CD8-positive, alpha-beta memory T cell (primary cell): ENCODE results near the gene RALBP1. TPM values are rescaled to one million over a fixed set of nuclear protein-coding genes. Genes with fewer than 3 reads are reported as not detected.
"Not testable (repeated sequence)": the region's sequence is repeated elsewhere in the genome, so short reads cannot be mapped to it uniquely, and the experiment has no call there.

Source experiments
- CTCF ChIA-PET: fragments of 350-600 bp; sonication (Branson Sonifier 250); formaldehyde crosslinking; loops from one replicate; lab custom pipeline; 2021; ENCODE audit warnings: antibody characterized with exemption; lab: Charles Lee
- POLR2A ChIA-PET: fragments of 350-600 bp; sonication (Branson Sonifier 250); formaldehyde crosslinking; loops from one replicate; lab custom pipeline; 2021; ENCODE audit warnings: antibody characterized with exemption; lab: Charles Lee
- DNase-seq, 5 donors: peaks; one replicate each; pipeline versions ENCODE4 v3.0.0 to v3.0.0-alpha.2; 2020 to 2022; ENCODE audit warnings: mixed read lengths in 1 of 5
- H3K27ac ChIP-seq: one replicate; pipeline ENCODE4 v1.7.0; 2013; ENCODE audit warnings: low read depth, mild to moderate bottlenecking, low read length, moderate library complexity
- H3K27me3 ChIP-seq: 2 replicates; pipeline ENCODE4 v1.7.0; 2013; ENCODE audit warnings: low read length, mild to moderate bottlenecking; ENCODE audit not compliant: insufficient read depth, poor library complexity, severe bottlenecking
- H3K36me3 ChIP-seq: 2 replicates; pipeline ENCODE4 v1.7.0; 2013; ENCODE audit warnings: mild to moderate bottlenecking, low read length, moderate library complexity; ENCODE audit not compliant: insufficient read depth
- H3K4me1 ChIP-seq: 2 replicates; pipeline ENCODE4 v1.7.0; 2013; ENCODE audit warnings: mild to moderate bottlenecking, low read length, moderate library complexity; ENCODE audit not compliant: insufficient read depth
- H3K4me3 ChIP-seq: 2 replicates; pipeline ENCODE4 v1.7.0; 2013; ENCODE audit warnings: mild to moderate bottlenecking, low read length
- H3K9me3 ChIP-seq: 2 replicates; pipeline ENCODE4 v1.7.0; 2013; ENCODE audit warnings: mild to moderate bottlenecking, low read length
- H3K27ac Mint-ChIP-seq, 8 donors: one replicate each; pipeline ENCODE4 v1.8.0; 2020 to 2021; ENCODE audit warnings: mixed read lengths in 8 of 8, mild to moderate bottlenecking in 6 of 8, inconsistent platforms in 3 of 8, moderate library complexity in 3 of 8
- H3K27me3 Mint-ChIP-seq, 2 donors: one replicate each; pipeline ENCODE4 v1.8.0; 2020 to 2021; ENCODE audit warnings: mixed read lengths in 2 of 2, mild to moderate bottlenecking in 1 of 2, moderate library complexity in 1 of 2
- H3K36me3 Mint-ChIP-seq, 3 donors: one replicate each; pipeline ENCODE4 v1.8.0; 2020 to 2021; ENCODE audit warnings: mixed read lengths in 3 of 3, inconsistent platforms in 1 of 3, mild to moderate bottlenecking in 1 of 3
- H3K4me1 Mint-ChIP-seq, 3 donors: one replicate each; pipeline ENCODE4 v1.8.0; 2020 to 2021; ENCODE audit warnings: mixed read lengths in 3 of 3, inconsistent platforms in 1 of 3, mild to moderate bottlenecking in 1 of 3
- H3K4me3 Mint-ChIP-seq, 7 donors: one replicate each; pipeline ENCODE4 v1.8.0; 2020 to 2021; ENCODE audit warnings: mixed read lengths in 7 of 7, mild to moderate bottlenecking in 6 of 7, moderate library complexity in 4 of 7, inconsistent platforms in 2 of 7
- H3K9me3 Mint-ChIP-seq, 5 donors: one replicate each; pipeline ENCODE4 v1.8.0; 2020 to 2022; ENCODE audit warnings: mixed read lengths in 5 of 5, mild to moderate bottlenecking in 3 of 5, moderate library complexity in 2 of 5, inconsistent platforms in 1 of 5
- polyA plus RNA-seq: library from polyadenylated mRNA; unstranded; fragments of 300-500 nt; fragmentation: Illumina TruSeq; gene quantifications from one replicate; pipeline ENCODE4 v1.2.3, GENCODE V29; 2021
- total RNA-seq, 2 experiments: library from RNA; stranded (reverse); gene quantifications; one replicate each; pipeline ENCODE4 v1.2.3, GENCODE V29; 2021

RALBP1 gene
- total and polyA plus RNA-seq, 3 experiments from 2014 or later: 41.0 to 65.4 (median 43.4) TPM

GRCh38 chr18:9466127-9466526 is 9.2 kb upstream of the RALBP1 start:
- H3K36me3 Mint-ChIP-seq: peaks cover 0 to 8% (median 3%) of the 10 kb centered on the region in 3 donors
- peaks cover 10 to 28% (median 14%) of the 10 kb centered on the region in 5 donors for H3K9me3 Mint-ChIP-seq
- no peak overlapping the region for H3K4me3 ChIP-seq
- H3K27ac Mint-ChIP-seq: no peak overlapping the region
- no peak for DNase-seq
- H3K27ac ChIP-seq: no peak overlapping the region
- no peaks in the 10 kb centered on the region for H3K4me1 Mint-ChIP-seq
- no peak overlapping the region for H3K4me3 Mint-ChIP-seq
- no peaks in the 10 kb centered on the region for H3K27me3 ChIP-seq
- H3K27me3 Mint-ChIP-seq: peaks cover 3 to 10% of the 10 kb centered on the region in 2 donors
- H3K9me3 ChIP-seq: no peaks in the 10 kb centered on the region
- no peaks in the 10 kb centered on the region for H3K36me3 ChIP-seq
- H3K4me1 ChIP-seq: no peaks in the 10 kb centered on the region
- POLR2A ChIA-PET: no interaction called here
- CTCF ChIA-PET: no interaction called here

- POLR2A ChIA-PET: no interaction called here
- Histone ChIP-seq H3K36me3 (no peaks in the 10 kb centered on the region), H3K4me1 (no peaks in the 10 kb centered on the region), H3K9me3 (no peaks in the 10 kb centered on the region), H3K4me3 (no peak overlapping the region), H3K27ac (no peak overlapping the region), H3K27me3 (no peaks in the 10 kb centered on the region)
- DNase-seq: no peak
- Mint-ChIP-seq H3K4me1 (no peaks in the 10 kb centered on the region), H3K27ac (no peak overlapping the region), H3K4me3 (no peak overlapping the region), H3K27me3 (peaks cover 4 to 10% of the 10 kb centered on the region in 2 donors), H3K9me3 (peaks cover 10 to 28% (median 14%) of the 10 kb centered on the region in 5 donors), H3K36me3 (peaks cover 0 to 8% (median 3%) of the 10 kb centered on the region in 3 donors)
- CTCF ChIA-PET: interaction anchor here (1.1 kb wide), 1 partner anchor 12 kb away, joined by 3 read pairs; no protein-coding TSS in a partner anchor
These were observed 8.5 kb upstream of the RALBP1 start for GRCh38 chr18:9466846-9467245.

- H3K4me3 ChIP-seq: no peak overlapping the region
- H3K27ac ChIP-seq: no peak overlapping the region
- POLR2A ChIA-PET: no interaction called here
- no peaks in the 10 kb centered on the region for H3K9me3 ChIP-seq
- Mint-ChIP-seq H3K27me3 (peaks cover 9 to 10% of the 10 kb centered on the region in 2 donors), H3K4me1 (peaks cover 0 to 1% (median 0%) of the 10 kb centered on the region in 3 donors), H3K4me3 (no peak overlapping the region), H3K9me3 (peaks cover 10 to 28% (median 14%) of the 10 kb centered on the region in 5 donors), H3K27ac (no peak overlapping the region), H3K36me3 (peaks cover 0 to 8% (median 3%) of the 10 kb centered on the region in 3 donors)
- CTCF ChIA-PET: no interaction called here
- no peaks in the 10 kb centered on the region for H3K4me1 ChIP-seq
- no peaks in the 10 kb centered on the region for H3K36me3 ChIP-seq
- no peak for DNase-seq
- no peaks in the 10 kb centered on the region for H3K27me3 ChIP-seq
These were observed 6.3 kb upstream of the RALBP1 start for GRCh38 chr18:9468998-9469397.

- no peaks in the 10 kb centered on the region for H3K36me3 ChIP-seq
- no peak overlapping the region for H3K27ac Mint-ChIP-seq
- H3K4me3 ChIP-seq: no peak overlapping the region
- DNase-seq: no peak
- no peak overlapping the region for H3K4me3 Mint-ChIP-seq
- ChIA-PET POLR2A (no interaction called here), CTCF (no interaction called here)
- peaks cover 9 to 10% of the 10 kb centered on the region in 2 donors for H3K27me3 Mint-ChIP-seq
- H3K9me3 Mint-ChIP-seq: peaks cover 10 to 28% (median 13%) of the 10 kb centered on the region in 5 donors
- peaks cover 0 to 8% (median 3%) of the 10 kb centered on the region in 3 donors for H3K36me3 Mint-ChIP-seq
- H3K27me3 ChIP-seq: no peaks in the 10 kb centered on the region
- peaks cover 4% of the 10 kb centered on the region for H3K4me1 ChIP-seq
- H3K9me3 ChIP-seq: no peaks in the 10 kb centered on the region
- H3K27ac ChIP-seq: no peak overlapping the region
- H3K4me1 Mint-ChIP-seq: peaks cover 0 to 5% (median 4%) of the 10 kb centered on the region in 3 donors
These were observed 5.6 kb upstream of the RALBP1 start for GRCh38 chr18:9469685-9470084.

- H3K27ac Mint-ChIP-seq: peak overlapping the region; percentile 87 to 97 (median 96)
- Histone ChIP-seq H3K36me3 (peaks cover 3% of the 10 kb centered on the region), H3K27ac (peak overlapping the region; percentile 87), H3K27me3 (no peaks in the 10 kb centered on the region), H3K4me1 (peaks cover 19% of the 10 kb centered on the region), H3K4me3 (peak overlapping the region; percentile 86), H3K9me3 (no peaks in the 10 kb centered on the region)
- H3K27me3 Mint-ChIP-seq: peaks cover 4 to 8% of the 10 kb centered on the region in 2 donors
- DNase-seq: peak in 2 of 5 donors; percentile 2 to 8
- peaks cover 22 to 34% (median 26%) of the 10 kb centered on the region in 3 donors for H3K4me1 Mint-ChIP-seq
- peaks cover 0 to 22% (median 5%) of the 10 kb centered on the region in 3 donors for H3K36me3 Mint-ChIP-seq
- ChIA-PET CTCF (interaction anchor here (1.0 kb wide), 1 partner anchor 42 kb away, joined by 4 read pairs; no protein-coding TSS in a partner anchor), POLR2A (no interaction called here)
- H3K4me3 Mint-ChIP-seq: peak overlapping the region; percentile 94 to 99 (median 98)
- H3K9me3 Mint-ChIP-seq: peaks cover 4 to 7% (median 4%) of the 10 kb centered on the region in 5 donors
These were observed 968 bp upstream of the RALBP1 start for GRCh38 chr18:9474108-9474982.

- Mint-ChIP-seq H3K27me3 (peaks cover 0 to 8% of the 10 kb centered on the region in 2 donors), H3K27ac (peak overlapping the region; percentile 73 to 97 (median 86)), H3K4me3 (peak overlapping the region; percentile 94 to 99 (median 98)), H3K9me3 (no peaks in the 10 kb centered on the region), H3K4me1 (peaks cover 27 to 46% (median 38%) of the 10 kb centered on the region in 3 donors), H3K36me3 (peaks cover 0 to 31% (median 12%) of the 10 kb centered on the region in 3 donors)
- POLR2A ChIA-PET: no interaction called here
- peak in 4 of 5 donors; percentile 48 to 72 (median 60) for DNase-seq
- H3K4me1 ChIP-seq: peaks cover 19% of the 10 kb centered on the region
- peak overlapping the region; percentile 86 for H3K4me3 ChIP-seq
- no peaks in the 10 kb centered on the region for H3K27me3 ChIP-seq
- peaks cover 3% of the 10 kb centered on the region for H3K36me3 ChIP-seq
- H3K9me3 ChIP-seq: no peaks in the 10 kb centered on the region
- peak overlapping the region; percentile 87 for H3K27ac ChIP-seq
- CTCF ChIA-PET: interaction anchor here (0.7 kb wide), 1 partner anchor 779 kb away, joined by 3 read pairs; no protein-coding TSS in a partner anchor
These were observed 604 bp downstream of the RALBP1 start for GRCh38 chr18:9475643-9476591.

- POLR2A ChIA-PET: interaction anchor here (0.6 kb wide), 1 partner anchor 143 kb away, joined by 6 read pairs; the partner anchor contains the start of gene TWSG1
- peaks cover 32 to 55% (median 44%) of the 10 kb centered on the region in 3 donors for H3K4me1 Mint-ChIP-seq
- not testable (repeated sequence) for H3K4me3 ChIP-seq
These were observed 1.6 kb downstream of the RALBP1 start for GRCh38 chr18:9476949-9477348.

More at GRCh38 chr18:9476949-9477348, 1.6 kb downstream of the RALBP1 start:
- Mint-ChIP-seq H3K4me3 (peak overlapping the region; percentile 13 to 94 (median 79)), H3K27ac (peak overlapping the region in 7 of 8 donors; percentile 18 to 87 (median 50)), H3K36me3 (peaks cover 0 to 36% (median 18%) of the 10 kb centered on the region in 3 donors)
- Histone ChIP-seq H3K4me1 (peaks cover 19% of the 10 kb centered on the region), H3K27ac (peak overlapping the region; percentile 87)
- DNase-seq, H3K27me3 Mint-ChIP-seq, H3K36me3 ChIP-seq, H3K9me3 ChIP-seq, H3K9me3 Mint-ChIP-seq, H3K27me3 ChIP-seq: not testable (repeated sequence)
- CTCF ChIA-PET: interaction anchor here (0.7 kb wide), 1 partner anchor 780 kb away, joined by 3 read pairs; no protein-coding TSS in a partner anchor
